ENCODE results near the gene RAB40AL. TPM values are rescaled to one million over a fixed set of nuclear protein-coding genes. Genes with fewer than 3 reads are reported as not detected.

Gene RAB40AL, protein sequence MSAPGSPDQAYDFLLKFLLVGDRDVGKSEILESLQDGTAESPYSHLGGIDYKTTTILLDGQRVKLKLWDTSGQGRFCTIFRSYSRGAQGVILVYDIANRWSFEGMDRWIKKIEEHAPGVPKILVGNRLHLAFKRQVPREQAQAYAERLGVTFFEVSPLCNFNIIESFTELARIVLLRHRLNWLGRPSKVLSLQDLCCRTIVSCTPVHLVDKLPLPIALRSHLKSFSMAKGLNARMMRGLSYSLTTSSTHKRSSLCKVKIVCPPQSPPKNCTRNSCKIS
- total RNA-seq = 1.5 and 1.6 TPM in 2 replicates

DNA sequence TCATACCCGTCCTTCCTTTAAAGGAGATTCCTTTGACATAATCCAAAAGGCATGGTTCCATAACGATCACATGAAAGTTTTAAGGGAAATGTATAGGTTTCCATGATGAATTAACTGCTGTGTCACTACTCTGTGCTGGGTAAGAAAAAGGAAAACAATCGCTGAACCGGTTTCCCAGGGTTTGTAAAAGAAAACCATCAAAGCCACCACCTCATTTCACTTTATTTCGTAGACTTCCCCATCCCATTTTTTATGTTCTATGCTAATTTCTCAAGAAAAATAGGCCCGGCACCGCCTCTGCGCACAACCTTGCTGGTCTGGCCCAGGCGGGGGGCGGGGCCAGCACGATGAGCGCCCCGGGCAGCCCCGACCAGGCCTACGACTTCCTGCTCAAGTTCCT lies at the start of gene RAB40AL:
Gene RAB40AL, plus strand, starts transcription at position 301 of the 400 bp plus-strand sequence. Its CDS starts 47 bp downstream, at position 348.

Other genes with a start within 250 kb of the RAB40AL start
- gene GPRASP2, start 224.8 kb upstream of the RAB40AL start, total RNA-seq = 16.6 and 17.2 TPM in 2 replicates
- 8.6 and 8.9 TPM in 2 replicates for gene GPRASP3, start 216.5 kb upstream of the RAB40AL start, total RNA-seq
- not detected in 2 replicates for gene BEX1, start 126.9 kb downstream of the RAB40AL start, total RNA-seq
- 0.26 TPM in 1 of 2 replicates, not detected in the other for gene NXF3, start 155.9 kb downstream of the RAB40AL start, total RNA-seq

All from articular chondrocyte of knee joint (primary cell).